HG03460 (cell line): Measurements from ENCODE around the gene SOX3.

Source experiments
- ATAC-seq: cut with Tn5 transposase; IDR thresholded peaks from one replicate; pipeline ENCODE4 v1.9.1; 2021; ENCODE audit not compliant: unreplicated experiment

SOX3 gene

DNA sequence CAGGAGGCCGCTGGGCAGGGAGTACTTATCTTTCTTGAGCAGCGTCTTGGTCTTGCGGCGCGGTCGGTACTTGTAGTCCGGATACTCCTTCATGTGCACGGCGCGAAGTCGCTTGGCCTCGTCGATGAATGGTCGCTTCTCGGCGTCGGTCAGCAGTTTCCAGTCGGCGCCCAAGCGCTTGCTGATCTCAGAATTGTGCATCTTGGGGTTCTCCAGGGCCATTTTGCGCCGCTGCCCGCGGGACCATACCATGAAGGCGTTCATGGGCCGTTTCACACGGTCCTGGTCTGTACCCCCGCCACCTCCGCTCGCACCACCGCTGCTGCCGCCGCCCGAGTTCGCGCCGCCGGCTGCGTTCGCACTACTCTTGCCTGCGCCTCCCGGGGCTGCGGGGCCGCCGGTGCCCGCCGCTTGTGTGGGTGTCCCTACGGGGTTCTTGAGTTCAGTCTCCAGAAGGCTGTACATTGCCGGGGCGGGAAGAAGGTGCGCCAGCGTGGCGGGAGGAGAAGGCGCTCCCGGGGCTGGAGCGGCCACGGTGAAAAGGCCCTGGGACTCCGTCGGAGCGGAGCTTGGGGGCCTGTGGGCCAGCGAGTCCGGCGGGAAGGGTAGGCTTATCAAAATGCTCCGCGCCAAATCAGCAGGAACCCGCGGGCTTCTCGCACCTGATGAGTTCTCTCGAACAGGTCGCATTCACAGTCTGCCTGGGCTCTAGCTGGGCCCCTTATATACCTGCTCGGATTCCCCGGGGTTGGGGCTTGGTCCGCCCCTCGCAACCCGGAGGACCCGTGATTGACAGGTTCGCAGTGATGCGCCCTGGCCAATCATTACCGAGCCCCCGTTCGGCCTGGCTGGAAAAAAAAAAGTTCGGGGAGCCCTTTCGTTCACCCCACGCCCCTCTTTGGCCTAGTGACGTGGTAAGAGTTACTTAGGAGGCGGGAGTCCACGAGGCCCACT is at the start of gene SOX3:
SOX3 (minus strand) TSS at position 699 of the 954 bp plus-strand sequence; CDS start at position 690, 9 bp downstream.
- no peak for ATAC-seq

DNA sequence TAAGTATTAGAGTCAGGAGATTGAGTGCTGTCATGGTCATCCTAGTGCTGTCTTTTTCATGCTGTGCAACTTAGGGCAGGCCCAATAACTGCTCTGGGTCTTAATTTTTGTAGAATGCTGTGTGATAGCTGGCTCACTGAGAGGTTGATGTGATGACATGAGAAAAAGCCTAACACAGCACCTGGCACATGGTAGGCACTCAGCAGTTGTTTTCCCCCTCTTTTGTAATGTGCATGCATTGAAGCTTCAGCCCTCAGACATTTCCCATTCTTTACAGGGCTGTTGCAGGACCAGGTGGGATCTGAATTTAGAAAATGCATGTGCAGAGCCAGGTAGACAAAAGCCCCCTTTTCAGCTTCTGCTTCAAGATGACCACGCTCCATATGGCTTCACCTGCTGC is 44.1 kb upstream of the SOX3 start:
- ATAC-seq, result no peak

DNA sequence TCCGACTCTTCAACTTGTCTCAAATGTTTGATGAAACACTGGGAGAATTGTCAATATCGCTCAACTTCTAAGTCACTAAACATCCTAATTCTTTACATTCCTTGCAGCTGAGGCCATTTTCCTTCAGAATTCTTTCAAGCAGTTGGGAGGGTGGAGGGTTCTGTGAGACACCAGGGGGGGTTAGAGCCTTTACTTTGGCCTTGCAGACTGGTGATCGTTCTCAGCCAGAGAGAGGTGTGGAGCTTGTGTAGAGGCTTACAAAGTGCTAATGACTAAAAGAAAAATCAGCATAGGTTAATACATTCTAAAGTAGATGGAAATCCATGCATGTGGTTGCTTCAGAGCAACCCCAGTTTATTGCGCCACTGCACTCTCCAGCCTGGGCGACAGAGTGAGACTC is 21.3 kb upstream of the SOX3 start:
- ATAC-seq, result no peak

DNA sequence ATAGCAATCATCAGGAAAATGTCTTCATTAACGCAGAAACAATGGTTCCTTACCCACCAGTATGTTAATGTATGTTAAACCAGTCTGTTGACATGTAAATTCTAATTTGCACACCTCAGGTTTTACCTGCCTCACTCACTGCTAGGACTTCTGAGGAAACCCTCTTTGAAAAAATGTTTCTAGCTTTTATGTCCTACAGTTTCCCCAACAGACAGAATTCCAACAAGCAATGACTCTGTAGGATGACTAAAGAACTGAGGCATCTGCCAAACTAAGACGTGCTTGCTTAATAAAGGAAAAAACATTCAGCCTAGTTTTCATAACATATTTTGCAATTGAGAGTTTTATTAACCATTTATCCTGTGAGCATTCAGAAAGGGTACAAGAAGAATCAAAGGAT is 20.6 kb upstream of the SOX3 start:
- ATAC-seq, result no peak

DNA sequence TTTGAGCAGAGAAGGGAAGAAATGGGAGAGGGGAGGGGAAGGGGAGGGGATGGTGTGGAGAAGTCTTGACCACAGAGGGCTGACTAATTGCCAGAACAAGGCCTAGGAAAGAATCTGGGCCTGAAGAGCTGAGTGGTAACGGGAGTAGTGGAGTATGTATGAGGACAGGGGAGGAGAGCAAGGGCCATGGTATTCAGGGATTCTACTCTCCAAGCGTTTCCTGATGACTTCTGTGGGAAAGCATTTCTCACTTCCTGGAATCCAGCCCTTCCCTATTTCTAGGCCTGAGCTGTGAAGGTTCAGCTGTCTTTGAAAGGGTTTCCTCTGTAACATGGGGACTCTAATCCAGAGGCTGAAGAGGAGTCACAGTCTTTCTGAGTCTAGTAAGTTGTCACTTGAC is 19.7 kb upstream of the SOX3 start:
- ATAC-seq, result no peak

DNA sequence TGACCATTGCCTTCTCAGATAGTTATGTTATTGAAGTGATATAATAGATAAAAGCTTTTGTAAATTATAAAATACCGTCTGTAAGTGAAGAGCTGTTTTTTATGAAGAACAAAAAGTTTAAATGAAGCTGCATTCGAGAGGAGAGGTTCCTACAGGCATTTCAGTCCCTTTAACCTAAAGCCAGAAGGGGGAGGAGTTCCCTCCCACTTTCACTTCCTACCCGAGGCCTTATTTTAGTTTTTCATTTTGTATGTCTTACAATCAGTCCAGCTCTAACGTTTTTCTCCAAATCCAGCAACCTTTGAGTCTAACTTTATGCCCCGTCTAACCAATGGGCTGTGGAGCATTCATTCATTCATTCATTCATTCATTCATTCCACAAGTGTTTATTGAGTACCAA is 16.5 kb upstream of the SOX3 start:
- no peak for ATAC-seq

DNA sequence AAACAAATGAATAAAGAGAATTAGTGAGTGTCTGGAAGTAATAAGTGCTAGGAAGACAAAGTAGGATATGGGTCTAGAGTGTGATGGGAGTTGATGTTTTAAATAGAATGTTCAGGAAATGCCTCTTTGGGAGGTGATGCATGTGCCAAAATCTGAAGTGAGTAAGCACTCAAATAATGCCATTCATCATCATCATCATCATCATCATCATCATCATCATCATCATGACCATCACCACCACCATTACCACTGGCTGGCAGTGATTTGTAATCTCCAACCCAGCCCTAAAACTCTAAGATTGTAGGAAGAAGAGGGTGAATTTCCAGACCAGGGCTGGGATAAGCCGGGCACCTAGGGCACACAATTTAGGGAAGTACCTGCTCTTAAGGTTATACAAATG is 9.7 kb upstream of the SOX3 start:
- ATAC-seq, result no peak

DNA sequence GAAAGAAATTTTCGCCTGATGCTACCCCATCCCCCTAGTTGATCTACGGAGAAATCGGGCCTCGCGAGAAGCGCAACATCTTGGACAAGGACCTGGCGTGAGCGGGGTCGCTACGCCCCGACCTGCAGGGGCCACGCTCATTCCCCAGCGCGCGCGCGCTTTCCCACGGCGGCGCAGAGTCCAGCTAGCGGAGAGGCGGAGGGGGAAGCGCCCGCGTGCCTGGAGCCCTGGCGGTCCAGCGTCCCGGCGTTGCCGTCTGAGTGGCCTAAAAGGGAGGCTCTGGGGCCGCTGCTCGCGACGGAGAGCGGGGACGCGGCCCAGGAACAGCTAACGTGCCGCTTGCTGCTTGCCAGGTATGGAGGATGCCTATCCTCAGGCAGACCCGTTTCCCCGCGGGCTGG is 6.0 kb upstream of the SOX3 start:
- no peak for ATAC-seq

DNA sequence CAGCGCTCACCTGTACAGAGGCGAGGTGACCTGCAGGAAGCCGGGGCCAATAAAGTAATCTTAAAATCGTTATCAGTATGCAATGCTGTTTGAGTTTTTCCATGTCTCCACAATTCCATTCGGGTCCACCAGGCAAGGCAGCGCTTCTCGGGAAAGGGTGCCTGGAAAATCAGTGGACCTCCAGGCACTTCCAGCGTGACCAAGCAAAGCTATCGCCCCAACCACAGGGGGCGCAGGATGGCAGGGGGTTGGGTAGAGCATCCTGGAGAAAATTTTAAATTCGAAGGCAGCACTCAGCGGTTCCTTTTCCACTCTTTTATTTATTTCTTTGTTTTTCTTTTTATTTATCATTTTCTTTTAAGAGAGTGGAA is 5.4 kb upstream of the SOX3 start:
- ATAC-seq, result no peak

DNA sequence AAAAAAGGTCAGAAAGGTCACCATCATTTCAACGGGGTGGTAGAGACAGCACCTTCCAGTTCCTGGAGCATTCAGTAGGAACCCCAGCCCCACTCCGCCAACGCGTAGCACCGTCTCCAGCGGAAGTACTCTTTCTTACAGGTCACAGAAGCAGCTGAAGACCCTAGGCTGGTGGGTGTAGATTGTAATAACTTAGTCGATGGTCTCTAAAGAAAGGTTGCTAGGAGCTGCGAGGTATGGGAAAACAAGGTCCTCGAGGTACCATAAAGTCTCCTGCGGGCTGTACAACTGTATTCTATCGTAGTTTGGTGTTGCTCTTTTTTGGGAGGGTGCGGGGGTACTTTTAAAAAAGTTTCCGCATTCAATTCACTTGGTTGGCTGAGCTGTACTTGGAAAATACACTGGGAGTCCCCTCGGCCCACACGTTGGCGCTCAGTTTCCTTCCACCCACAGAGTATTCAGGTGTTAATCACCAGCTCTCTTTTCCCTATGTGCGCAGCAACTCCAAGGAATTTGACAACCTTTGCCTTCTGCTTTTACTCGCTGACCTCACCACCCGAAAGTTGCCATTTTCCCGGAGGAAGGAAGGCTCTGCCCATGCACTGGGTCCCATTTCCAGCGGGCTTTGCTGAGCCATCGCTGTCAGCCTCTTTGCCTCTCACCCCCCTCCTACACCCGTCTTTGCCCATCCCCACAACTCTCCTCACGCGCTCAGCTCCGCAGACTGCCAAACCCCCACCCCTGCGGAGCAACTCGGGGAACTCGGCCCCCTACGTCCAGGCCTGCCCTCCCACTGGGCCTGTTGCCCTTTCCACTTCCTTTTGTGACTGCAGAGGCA is 4.8 kb upstream of the SOX3 start:
- no peak for ATAC-seq

DNA sequence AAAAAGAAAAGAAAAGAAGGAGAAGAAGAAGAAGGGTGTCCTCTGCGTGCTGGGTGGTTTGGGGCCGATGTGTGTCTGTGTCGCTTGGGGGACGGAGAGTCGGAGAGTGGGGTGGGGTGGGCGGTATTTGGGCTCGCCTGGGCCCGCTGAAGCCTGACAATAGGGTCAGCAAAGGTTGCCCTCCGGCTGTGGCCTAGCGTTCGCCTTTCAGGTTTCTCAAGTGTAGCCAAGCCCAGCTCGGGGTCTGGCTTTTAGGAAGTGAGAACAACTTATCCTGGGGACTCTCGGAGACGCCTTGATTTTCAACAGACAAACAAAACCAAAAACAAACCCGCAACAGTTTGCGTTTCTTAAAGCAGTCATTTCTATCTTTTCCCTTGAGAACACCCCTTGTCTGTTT is 4.1 kb upstream of the SOX3 start:
- no peak for ATAC-seq

DNA sequence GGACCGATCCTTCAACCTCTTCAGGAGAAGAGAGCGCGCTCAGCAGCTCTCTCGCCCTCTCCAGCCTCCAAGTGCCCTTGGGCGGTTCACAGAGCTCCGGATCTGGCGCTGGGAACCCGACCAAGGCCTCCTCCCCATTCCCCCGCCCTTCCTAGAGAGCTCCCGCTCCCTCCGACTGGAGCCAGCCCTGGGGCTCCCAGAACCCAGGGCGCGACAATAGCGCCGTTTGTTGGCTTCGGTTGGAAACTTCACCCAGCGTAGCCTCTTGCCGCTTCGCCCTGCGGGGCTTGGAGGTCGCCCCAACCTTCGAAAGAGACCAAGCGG is 3.1 kb upstream of the SOX3 start:
- ATAC-seq, result no peak

DNA sequence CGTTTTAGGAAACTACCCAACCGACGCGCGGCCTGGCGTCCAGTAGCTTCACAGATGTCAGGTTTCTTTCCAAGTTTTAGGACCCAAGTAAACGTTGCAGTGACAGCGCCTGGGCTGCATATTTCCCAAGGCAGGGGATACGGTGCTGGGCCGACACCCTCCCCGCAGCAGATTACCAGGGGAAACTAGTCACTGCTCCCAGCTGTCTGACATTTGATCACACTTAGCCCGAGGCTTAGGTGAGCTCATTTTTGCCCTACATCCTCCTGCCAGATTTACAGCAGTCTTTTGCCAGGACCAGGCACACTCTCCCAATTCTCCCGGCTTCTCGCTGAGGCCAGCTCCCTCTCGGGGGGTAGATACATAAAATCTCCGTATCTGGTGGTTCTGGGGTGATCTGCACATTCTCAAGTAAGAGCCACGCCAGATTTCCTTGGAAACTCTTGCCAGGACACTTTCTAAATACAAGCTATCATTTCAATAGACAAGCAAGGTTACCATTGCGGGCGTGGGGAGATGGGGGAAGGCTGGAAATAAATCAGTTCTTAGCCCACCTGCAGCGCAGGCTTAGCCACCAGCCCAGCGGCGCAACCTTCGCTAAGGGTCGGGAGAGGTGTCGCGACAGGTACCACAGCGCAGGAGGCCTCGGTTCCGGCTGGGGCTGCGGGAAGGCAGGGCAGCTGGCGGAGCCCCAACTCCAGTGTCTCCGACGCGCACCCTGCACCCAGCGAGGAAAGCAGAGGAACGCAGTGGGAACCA is 2.5 kb upstream of the SOX3 start:
- ATAC-seq, result no peak

DNA sequence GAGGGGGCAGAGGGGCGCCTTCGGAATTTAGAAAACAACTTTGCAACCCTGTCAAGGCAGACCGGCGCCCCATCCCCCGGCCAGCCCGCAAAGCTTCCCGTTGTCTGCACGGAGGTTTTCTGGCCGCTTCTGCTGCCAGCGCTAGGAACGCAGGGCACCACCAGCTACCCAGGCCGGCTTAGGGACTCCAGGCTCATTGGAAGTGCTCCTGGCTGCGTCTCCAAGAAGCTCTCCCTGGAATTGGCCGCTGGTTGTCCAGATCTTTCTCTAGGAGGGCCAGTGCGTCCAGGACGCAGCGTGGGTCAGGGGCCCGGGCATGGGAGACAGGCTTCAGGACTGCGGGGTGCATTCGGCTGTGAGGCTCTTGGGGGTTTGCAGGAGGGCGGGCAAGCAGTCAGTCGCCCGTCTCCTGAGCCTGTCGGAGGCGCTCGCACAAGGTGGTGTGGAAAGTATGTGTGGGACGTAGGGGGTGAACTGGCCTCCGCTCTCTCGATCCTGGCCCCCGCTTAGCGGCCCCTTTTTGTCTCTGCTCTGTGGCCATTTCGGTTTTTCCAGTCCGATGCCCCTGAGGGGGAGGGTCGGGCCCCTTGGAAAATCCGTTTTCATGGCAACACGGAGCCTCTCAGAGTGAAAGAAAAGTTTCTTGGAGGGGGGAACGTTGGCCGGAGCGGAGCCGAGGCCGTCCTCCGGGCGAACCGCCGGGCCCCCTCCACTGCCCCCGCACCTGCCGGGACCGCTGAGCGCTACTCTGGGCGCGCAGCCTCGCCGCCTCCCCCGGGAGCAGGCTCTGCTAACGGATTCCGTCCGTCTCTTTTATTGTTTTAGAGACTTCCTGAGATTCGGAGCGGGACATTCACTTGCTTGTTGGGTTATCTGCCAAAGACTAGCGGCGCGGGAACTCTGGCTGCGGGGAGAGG is 810 bp upstream of the SOX3 start:
- ATAC-seq, result no peak

DNA sequence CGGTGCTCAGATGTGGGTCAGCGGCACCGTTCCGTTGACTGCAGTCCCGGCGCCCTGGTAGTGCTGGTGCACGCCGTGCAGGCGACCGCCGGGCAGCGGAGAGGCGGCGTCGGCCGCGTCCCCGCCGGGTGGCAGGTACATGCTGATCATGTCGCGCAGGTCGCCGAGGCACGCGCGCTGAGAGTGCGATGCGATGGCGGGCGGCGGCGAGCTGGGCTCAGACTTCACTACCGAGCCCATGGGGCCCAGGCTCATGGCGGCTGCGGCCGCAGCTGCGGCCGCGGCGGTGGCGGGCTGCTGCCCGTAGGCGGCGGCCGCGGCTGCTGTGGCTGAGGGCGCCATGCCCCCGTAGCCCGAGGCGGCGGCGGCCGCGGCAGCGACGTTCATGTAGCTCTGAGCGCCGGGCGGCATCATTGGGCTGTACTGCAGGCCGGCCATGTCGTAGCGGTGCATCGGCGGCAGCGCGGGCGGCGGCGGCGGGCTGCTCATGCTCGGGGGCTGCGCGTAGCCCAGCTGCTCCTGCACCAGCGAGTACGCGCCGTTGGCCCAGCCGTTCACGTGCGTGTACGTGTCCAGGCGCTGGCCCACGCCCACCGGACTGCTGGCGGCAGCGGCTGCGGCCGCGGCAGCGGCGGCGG is 1.0 kb downstream of the SOX3 start:
- ATAC-seq, result no peak

DNA sequence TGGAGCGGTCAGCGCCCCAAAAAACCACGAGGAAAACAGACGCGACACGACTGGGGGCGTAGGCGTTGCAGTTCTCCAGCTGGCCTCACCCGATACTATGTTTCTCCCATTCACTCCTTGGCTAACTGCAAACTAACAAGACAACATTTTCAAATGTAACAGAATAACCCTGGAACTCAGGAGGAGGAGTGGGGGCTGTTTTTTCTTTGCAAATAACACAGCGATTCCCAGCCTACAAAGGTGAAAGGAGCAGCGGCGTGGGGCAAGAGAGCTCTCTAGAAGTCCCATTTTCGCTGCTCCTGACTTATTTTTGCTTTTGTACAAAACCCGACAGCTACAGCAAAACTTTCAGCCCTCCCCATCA is 1.6 kb downstream of the SOX3 start:
- ATAC-seq, result no peak

DNA sequence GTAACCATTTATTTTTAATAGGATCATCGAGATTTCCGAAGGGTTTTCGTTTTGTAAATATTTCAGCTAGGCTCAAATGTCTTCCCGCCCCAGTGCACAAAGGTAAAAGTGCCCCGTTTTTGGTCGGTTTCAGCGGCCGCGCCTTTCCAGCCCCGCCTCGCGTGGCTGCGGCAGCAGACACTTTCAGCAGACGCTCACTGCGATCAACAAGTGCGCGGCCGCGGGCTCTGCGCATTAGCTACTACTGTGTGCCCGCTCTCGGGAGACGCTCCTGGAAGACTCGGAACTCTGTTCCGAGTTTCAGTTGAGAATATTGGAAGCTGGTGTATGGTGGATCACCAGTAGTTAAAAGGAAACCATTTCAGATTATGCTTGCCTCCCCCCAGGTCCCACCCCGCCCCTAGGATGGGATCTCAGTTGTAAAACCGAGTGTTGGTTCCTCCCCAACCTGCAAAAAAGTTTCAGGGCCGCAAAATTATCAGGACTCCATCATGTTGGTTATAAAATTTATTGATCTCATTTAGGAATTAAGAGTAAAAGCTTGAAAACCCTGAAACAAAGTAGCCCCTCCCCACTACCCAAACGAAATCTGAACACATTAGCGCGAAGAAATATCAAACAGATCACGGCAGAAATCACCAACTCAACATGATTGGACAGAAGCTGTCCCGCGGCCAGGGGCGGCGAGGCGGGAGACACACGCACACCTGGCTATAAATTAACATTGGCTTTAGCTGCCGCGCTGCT is 2.2 kb downstream of the SOX3 start:
- ATAC-seq, result no peak

DNA sequence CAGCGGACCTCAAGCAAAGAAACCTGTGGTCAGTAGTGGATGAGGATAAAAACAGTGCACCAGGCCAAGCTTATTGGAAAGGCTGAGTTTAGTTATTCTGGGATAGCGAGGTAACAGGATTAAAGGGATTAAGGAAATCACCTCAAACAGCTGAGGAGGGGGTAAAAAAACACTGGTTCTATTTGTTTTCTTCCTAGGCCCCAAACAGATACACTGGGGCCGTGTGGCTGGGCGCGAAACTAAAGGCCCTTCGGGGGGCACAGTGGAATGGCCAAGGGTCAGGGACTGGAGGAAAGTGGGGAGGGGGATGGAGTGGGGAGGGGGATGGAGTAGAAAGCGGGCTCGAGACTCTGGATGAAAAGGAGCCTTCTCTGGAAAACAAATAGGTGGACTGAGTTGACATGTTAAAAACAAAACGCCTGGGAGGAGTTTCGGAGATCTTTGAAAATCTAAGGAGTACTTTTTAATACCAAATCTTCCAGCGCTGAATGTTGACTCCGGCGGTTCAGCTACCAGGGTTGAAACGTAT is 2.9 kb downstream of the SOX3 start:
- ATAC-seq, result no peak

DNA sequence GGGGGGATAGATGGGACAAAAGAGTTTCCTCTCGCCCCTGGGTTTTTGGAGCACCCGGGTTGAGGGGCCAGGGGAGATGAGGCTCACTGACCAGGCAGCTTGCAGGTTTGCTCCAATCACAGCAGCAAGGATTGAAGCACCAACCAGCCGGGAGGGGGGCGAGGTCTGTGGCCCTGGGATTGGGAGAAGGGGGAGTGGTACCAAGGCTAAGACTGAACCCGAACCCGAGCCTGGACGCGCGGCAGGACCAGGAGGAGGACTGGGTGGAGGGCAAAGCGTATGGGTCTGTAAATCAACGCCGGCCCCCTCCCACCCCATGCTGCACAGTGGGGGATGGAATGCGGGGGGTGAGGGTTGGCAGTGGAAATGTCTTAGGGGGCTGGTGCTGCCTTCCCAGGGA is 3.5 kb downstream of the SOX3 start:
- no peak for ATAC-seq
